Neural cell (in vitro differentiated cells): Measurements from ENCODE around the gene PPP3R2.

ENCODE experiments used
- EP300 ChIP-seq: fragments of 450-650 bp; conservative IDR thresholded peaks from 2 replicates; pipeline ENCODE4 v1.6.1; 2014; ENCODE audit warnings: antibody characterized with exemption, mild to moderate bottlenecking, moderate library complexity; ENCODE audit not compliant: poor library complexity, severe bottlenecking
- EZH2 ChIP-seq: fragments of 200-600, 300-800 bp; shearing (Covaris generic), sonication (generic); IDR thresholded peaks from 2 replicates; pipeline ENCODE4 v1.6.1; 2014; ENCODE audit warnings: antibody characterized with exemption, low read length, borderline replicate concordance, mild to moderate bottlenecking; ENCODE audit not compliant: insufficient read depth, poor library complexity, severe bottlenecking
- MXI1 ChIP-seq: fragments of 450-650 bp; conservative IDR thresholded peaks from 2 replicates; pipeline ENCODE4 v1.6.1; 2014; ENCODE audit warnings: antibody characterized with exemption, mild to moderate bottlenecking; ENCODE audit not compliant: poor library complexity, severe bottlenecking
- POLR2AphosphoS5 ChIP-seq: IDR thresholded peaks from 2 replicates; pipeline ENCODE4 v1.6.1; 2012
- RAD21 ChIP-seq: fragments of 450-650 bp; conservative IDR thresholded peaks from 2 replicates; pipeline ENCODE4 v1.6.1; 2014; ENCODE audit warnings: antibody characterized with exemption, mild to moderate bottlenecking, moderate library complexity
- SMC3 ChIP-seq: fragments of 450-650 bp; conservative IDR thresholded peaks from 2 replicates; pipeline ENCODE4 v1.6.1; 2014; ENCODE audit warnings: antibody characterized with exemption, mild to moderate bottlenecking, moderate library complexity; ENCODE audit not compliant: poor library complexity
- TAF1 ChIP-seq: IDR thresholded peaks from 2 replicates; pipeline ENCODE4 v1.6.1; 2012; ENCODE audit warnings: low read depth
- TF ChIP-seq, protein P1 (sequence below): fragments of 450-650 bp; IDR thresholded peaks from 2 replicates; pipeline ENCODE4 v1.5.1; 2014; ENCODE audit warnings: antibody characterized with exemption, mild to moderate bottlenecking, moderate library complexity; ENCODE audit not compliant: poor library complexity, severe bottlenecking
- TF ChIP-seq, protein P2 (sequence below): IDR thresholded peaks from 2 replicates; pipeline ENCODE4 v1.6.1; 2012; ENCODE audit warnings: borderline replicate concordance

DNA sequence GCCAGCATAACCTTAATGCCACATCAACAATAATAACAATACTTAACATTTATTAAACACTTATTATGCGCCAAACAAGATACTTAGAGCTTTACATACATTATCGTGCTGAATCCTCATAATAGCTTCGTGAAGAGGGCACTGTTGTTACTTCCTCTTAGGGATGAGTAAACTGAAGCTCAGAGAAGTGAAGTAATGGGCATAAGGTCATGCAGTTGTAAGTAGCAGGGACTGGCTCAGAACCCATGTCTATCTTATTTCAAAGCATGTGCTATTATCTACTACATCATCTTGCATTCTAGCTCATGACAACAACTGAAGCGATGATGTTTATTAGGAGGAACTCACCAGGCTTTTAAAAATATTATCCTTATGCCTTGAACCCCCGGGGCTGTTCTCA is 34.9 kb upstream of the PPP3R2 start:
- TF ChIP-seq, protein P1, sequence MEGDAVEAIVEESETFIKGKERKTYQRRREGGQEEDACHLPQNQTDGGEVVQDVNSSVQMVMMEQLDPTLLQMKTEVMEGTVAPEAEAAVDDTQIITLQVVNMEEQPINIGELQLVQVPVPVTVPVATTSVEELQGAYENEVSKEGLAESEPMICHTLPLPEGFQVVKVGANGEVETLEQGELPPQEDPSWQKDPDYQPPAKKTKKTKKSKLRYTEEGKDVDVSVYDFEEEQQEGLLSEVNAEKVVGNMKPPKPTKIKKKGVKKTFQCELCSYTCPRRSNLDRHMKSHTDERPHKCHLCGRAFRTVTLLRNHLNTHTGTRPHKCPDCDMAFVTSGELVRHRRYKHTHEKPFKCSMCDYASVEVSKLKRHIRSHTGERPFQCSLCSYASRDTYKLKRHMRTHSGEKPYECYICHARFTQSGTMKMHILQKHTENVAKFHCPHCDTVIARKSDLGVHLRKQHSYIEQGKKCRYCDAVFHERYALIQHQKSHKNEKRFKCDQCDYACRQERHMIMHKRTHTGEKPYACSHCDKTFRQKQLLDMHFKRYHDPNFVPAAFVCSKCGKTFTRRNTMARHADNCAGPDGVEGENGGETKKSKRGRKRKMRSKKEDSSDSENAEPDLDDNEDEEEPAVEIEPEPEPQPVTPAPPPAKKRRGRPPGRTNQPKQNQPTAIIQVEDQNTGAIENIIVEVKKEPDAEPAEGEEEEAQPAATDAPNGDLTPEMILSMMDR: no peak
- no peak for TF ChIP-seq POLR2AphosphoS5
- no peak for TF ChIP-seq RAD21
- no peak for TF ChIP-seq EZH2
- no peak for TF ChIP-seq MXI1
- TF ChIP-seq, protein P2, sequence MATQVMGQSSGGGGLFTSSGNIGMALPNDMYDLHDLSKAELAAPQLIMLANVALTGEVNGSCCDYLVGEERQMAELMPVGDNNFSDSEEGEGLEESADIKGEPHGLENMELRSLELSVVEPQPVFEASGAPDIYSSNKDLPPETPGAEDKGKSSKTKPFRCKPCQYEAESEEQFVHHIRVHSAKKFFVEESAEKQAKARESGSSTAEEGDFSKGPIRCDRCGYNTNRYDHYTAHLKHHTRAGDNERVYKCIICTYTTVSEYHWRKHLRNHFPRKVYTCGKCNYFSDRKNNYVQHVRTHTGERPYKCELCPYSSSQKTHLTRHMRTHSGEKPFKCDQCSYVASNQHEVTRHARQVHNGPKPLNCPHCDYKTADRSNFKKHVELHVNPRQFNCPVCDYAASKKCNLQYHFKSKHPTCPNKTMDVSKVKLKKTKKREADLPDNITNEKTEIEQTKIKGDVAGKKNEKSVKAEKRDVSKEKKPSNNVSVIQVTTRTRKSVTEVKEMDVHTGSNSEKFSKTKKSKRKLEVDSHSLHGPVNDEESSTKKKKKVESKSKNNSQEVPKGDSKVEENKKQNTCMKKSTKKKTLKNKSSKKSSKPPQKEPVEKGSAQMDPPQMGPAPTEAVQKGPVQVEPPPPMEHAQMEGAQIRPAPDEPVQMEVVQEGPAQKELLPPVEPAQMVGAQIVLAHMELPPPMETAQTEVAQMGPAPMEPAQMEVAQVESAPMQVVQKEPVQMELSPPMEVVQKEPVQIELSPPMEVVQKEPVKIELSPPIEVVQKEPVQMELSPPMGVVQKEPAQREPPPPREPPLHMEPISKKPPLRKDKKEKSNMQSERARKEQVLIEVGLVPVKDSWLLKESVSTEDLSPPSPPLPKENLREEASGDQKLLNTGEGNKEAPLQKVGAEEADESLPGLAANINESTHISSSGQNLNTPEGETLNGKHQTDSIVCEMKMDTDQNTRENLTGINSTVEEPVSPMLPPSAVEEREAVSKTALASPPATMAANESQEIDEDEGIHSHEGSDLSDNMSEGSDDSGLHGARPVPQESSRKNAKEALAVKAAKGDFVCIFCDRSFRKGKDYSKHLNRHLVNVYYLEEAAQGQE: no peak
- TF ChIP-seq TAF1: no peak
- TF ChIP-seq SMC3: no peak
- no peak for TF ChIP-seq EP300
